MCF 10A (cell line): ENCODE data around the gene VPS35. TPM values are rescaled to one million over a fixed set of nuclear protein-coding genes. Genes with fewer than 3 reads are reported as not detected.
"Not testable (repeated sequence)": the region's sequence is repeated elsewhere in the genome, so short reads cannot be mapped to it uniquely, and the experiment has no call there.

ENCODE experiments used
- BruUV-seq: library from RNA; stranded (reverse); fragments of 400-500 nt; replicated peaks from 2 replicates; lab custom pipeline; 2021; lab: Mats Ljungman, UMichigan
- CTCF ChIA-PET: fragments of 300-600 bp; sonication (Branson Sonifier 250); formaldehyde crosslinking; extraction: SDS; loops from one replicate; lab custom pipeline; 2021; ENCODE audit warnings: antibody characterized with exemption, inconsistent platforms; lab: Yijun Ruan, JAX
- POLR2A ChIA-PET: fragments of 300-600, 350-650 bp; sonication (Branson Sonifier 250); formaldehyde crosslinking; extraction: SDS; loops from one replicate; lab custom pipeline; 2020; ENCODE audit warnings: antibody characterized with exemption, inconsistent platforms; lab: Yijun Ruan, JAX
- DNase-seq: peaks from one replicate; pipeline ENCODE4 v3.0.0-alpha.2; 2018; ENCODE audit not compliant: unreplicated experiment
- H3K27ac Mint-ChIP-seq: one replicate; pipeline ENCODE4 v1.8.0; 2022; ENCODE audit warnings: mild to moderate bottlenecking, low read depth, mixed read lengths; ENCODE audit not compliant: unreplicated experiment
- H3K27me3 Mint-ChIP-seq: one replicate; pipeline ENCODE4 v1.8.0; 2022; ENCODE audit warnings: mixed read lengths; ENCODE audit not compliant: insufficient read depth, unreplicated experiment
- H3K36me3 Mint-ChIP-seq: one replicate; pipeline ENCODE4 v1.8.0; 2022; ENCODE audit warnings: mild to moderate bottlenecking, moderate library complexity, mixed read lengths; ENCODE audit not compliant: insufficient read depth, unreplicated experiment
- H3K4me1 Mint-ChIP-seq: one replicate; pipeline ENCODE4 v1.8.0; 2022; ENCODE audit warnings: mixed read lengths; ENCODE audit not compliant: insufficient read depth, unreplicated experiment
- H3K4me3 Mint-ChIP-seq: one replicate; pipeline ENCODE4 v1.8.0; 2022; ENCODE audit warnings: mild to moderate bottlenecking, moderate library complexity, mixed read lengths; ENCODE audit not compliant: unreplicated experiment
- H3K9me3 Mint-ChIP-seq: one replicate; pipeline ENCODE4 v1.8.0; 2022; ENCODE audit warnings: mixed read lengths; ENCODE audit not compliant: unreplicated experiment
- intact Hi-C: fragments of 100-400 bp; cut with micrococcal nuclease; formaldehyde crosslinking; loops from 2 replicates; pipeline ENCODE4 v1.14.1; 2022
- total RNA-seq: library from RNA; stranded (reverse); gene quantifications from 2 replicates; pipeline ENCODE4 v1.2.3, GENCODE V29; 2022
- TF ChIP-seq, protein P1 (sequence below): fragments of 200-600 bp; IDR thresholded peaks from one replicate; pipeline ENCODE4 v1.8.0; 2022; ENCODE audit warnings: antibody characterized with exemption, mild to moderate bottlenecking; ENCODE audit not compliant: unreplicated experiment

VPS35 gene
- total RNA-seq, 1 experiment from 2014 or later = 68.7 TPM

DNA sequence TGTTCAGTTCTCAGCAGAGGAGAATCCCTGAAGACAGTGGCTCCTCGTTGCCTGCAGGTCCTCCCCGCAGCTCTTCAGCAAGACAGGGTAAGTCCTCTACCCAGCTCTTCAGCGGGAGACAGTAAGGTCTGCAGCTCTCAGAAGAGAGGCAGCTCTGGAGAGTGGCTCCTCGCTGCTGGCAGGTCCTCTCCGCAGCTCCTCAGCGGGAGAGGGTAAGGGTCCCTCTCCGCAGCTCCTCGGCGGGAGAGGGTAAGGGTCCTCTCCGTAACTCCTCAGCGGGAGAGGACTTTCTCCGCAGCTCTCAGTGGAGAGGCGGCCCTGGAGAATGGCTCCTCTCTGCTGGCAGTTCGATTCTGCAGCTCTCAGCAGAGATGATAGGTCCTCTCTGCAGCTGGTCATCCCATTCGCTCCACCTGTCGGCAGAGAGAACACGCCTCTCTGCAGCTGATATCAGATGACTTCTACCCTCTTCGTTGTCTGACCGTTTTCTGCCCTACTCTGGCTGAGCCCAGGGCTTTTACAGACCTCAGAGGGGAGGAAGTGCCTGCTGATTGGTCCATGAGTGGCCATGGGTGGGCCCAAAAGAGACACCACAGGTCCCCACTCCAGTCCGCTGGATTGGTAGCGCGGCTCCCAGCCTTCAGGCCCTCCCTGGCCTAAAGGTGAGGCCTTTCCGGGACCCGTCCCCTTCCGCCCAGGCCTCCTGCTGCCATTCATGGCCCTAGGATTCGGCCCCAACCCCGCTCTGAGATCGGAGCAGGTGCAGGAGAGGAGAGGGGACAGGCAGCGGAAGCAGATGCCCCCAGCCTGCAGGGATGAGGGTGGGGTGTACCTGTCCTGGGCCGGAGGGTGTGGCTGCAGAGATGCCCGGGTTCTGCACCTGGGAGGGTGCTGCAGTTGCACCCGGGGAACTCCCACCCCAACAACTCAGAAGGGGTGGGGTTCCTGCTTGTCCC is 55.9 kb downstream of the VPS35 start:
- H3K36me3 Mint-ChIP-seq = peaks cover 4% of the 10 kb centered on the region
- DNase-seq = no peak
- BruUV-seq = no TSS peak
- TF ChIP-seq, protein P1, sequence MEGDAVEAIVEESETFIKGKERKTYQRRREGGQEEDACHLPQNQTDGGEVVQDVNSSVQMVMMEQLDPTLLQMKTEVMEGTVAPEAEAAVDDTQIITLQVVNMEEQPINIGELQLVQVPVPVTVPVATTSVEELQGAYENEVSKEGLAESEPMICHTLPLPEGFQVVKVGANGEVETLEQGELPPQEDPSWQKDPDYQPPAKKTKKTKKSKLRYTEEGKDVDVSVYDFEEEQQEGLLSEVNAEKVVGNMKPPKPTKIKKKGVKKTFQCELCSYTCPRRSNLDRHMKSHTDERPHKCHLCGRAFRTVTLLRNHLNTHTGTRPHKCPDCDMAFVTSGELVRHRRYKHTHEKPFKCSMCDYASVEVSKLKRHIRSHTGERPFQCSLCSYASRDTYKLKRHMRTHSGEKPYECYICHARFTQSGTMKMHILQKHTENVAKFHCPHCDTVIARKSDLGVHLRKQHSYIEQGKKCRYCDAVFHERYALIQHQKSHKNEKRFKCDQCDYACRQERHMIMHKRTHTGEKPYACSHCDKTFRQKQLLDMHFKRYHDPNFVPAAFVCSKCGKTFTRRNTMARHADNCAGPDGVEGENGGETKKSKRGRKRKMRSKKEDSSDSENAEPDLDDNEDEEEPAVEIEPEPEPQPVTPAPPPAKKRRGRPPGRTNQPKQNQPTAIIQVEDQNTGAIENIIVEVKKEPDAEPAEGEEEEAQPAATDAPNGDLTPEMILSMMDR = no peak
- no peaks in the 10 kb centered on the region for H3K9me3 Mint-ChIP-seq
- H3K4me3 Mint-ChIP-seq = no peak overlapping the region
- intact Hi-C loops = no loop called here
- CTCF ChIA-PET = interaction anchor here (0.5 to 0.8 kb wide), 4 partner anchors 11 to 1989 kb away, joined by 3 read pairs; no protein-coding TSS in a partner anchor
- H3K27ac Mint-ChIP-seq = no peak overlapping the region
- POLR2A ChIA-PET = no interaction called here
- peaks cover 33% of the 10 kb centered on the region for H3K27me3 Mint-ChIP-seq
- peaks cover 11% of the 10 kb centered on the region for H3K4me1 Mint-ChIP-seq

DNA sequence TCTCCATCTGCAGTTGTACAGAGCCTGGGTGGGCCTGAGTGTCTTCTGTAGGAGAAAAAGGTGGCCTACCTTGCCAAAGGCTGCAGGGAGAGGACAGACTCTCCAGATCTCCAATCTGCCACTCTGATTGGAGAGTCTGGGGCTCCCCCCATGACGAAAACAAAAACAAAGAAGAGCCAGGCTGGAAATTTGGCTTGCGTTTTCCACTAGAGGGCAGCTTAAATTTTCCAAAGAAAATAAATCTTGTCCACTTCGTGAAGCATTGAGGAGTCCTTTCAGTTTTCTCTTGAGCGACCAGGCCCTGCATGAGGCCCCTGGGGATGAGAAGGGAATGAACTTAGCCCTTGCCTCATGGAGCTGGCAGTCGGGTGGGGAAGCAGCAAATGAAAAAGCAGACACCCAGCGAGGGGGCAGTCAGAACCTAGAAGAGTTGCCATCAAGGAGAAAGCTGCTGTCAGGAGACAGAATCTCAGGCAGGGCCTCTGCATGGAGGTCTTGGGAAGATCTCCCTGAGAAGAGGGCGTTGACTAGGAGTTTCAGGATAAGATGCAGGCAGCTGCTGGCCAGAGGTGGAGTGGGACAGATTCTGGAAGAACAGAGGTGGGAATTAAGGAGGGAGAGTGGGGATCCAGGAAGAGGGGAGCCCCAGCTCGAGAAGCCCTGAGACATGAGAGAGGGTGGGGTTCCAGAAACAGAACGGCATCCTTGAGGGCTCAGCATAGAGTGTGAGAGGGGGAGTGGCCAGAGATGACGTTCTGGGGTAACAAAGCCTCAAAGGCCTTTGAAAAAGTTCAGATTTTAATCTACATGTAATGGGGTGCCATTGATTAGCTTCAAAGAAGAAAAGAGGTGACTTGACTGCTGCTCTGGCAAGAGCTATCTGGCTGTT is 59.4 kb downstream of the VPS35 start:
- TF ChIP-seq, protein P1 = peak; percentile 50
- Mint-ChIP-seq H3K36me3 (peaks cover 4% of the 10 kb centered on the region), H3K4me1 (peaks cover 11% of the 10 kb centered on the region), H3K27me3 (peaks cover 6% of the 10 kb centered on the region), H3K4me3 (peak overlapping the region; percentile 22), H3K9me3 (no peaks in the 10 kb centered on the region), H3K27ac (peak overlapping the region; percentile 61)
- intact Hi-C loops = loop anchor here (2.0 kb wide), 1 partner anchor 59 kb away; the partner anchor contains the start of genes ORC6 and VPS35
- no TSS peak for BruUV-seq
- CTCF ChIA-PET = interaction anchor here (0.6 to 2.4 kb wide), 32 partner anchors 9 to 1546 kb away, joined by 3 to 19 read pairs (median 4); partner anchors contain the start of genes NETO2, ORC6 and SHCBP1
- peak; percentile 68 for DNase-seq
- POLR2A ChIA-PET = interaction anchor here (1.1 kb wide), 1 partner anchor 29 kb away, joined by 3 read pairs; no protein-coding TSS in a partner anchor

DNA sequence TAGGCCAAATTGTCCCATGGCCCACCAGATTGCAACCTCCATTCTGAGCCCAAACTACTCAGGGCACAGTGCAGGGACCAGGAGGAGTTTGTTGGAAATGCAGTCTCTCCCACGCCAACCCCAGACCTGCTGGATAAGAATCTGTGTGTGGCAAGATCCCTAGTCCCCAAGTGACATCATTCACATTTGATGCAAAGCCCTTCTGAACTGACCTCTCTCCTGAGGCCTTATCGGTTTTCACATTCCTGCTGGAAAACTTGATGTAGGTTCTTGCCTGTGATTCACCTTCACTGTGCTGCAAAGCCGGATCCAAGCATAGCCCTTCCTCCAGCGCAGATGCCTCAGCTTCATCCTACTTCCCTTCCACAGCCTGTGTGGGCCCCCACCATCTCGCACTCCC is 61.2 kb downstream of the VPS35 start:
- Mint-ChIP-seq H3K27ac (no peak overlapping the region), H3K4me1 (peaks cover 11% of the 10 kb centered on the region), H3K9me3 (no peaks in the 10 kb centered on the region), H3K36me3 (peaks cover 4% of the 10 kb centered on the region), H3K4me3 (no peak overlapping the region), H3K27me3 (no peaks in the 10 kb centered on the region)
- DNase-seq = no peak
- TF ChIP-seq, protein P1 = no peak
- ChIA-PET POLR2A (no interaction called here), CTCF (interaction anchor here (0.7 kb wide), 2 partner anchors 62 to 222 kb away, joined by 3 to 4 read pairs; partner anchors contain the start of gene ORC6)
- BruUV-seq = no TSS peak
- intact Hi-C loops = loop anchor here (2.0 kb wide), 1 partner anchor 61 kb away; the partner anchor contains the start of genes ORC6 and VPS35

DNA sequence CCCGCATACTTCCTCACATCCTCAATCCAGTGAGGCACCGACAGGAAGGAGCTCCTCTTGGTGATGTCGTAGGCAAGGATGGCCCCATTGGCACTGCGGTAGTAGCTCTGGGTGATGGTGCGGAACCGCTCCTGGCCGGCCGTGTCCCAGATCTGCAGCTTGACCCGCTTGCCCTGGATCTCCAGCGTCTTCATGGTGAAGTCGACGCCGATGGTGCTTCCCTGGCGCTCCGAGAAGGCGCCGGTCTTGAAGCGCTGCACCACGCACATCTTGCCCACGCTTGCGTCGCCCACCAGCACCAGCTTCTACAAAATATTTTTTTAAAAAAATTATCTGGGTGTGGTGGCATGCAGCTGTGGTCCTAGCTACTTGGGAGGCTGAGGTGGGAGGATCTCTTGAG is 62.3 kb downstream of the VPS35 start:
- intact Hi-C loops, H3K9me3 Mint-ChIP-seq, BruUV-seq, H3K27me3 Mint-ChIP-seq, POLR2A ChIA-PET, H3K27ac Mint-ChIP-seq, DNase-seq, H3K4me3 Mint-ChIP-seq, H3K36me3 Mint-ChIP-seq: not testable (repeated sequence)
- peaks cover 14% of the 10 kb centered on the region for H3K4me1 Mint-ChIP-seq
- CTCF ChIA-PET = interaction anchor here (0.6 kb wide), 1 partner anchor 18 kb away, joined by 3 read pairs; no protein-coding TSS in a partner anchor

DNA sequence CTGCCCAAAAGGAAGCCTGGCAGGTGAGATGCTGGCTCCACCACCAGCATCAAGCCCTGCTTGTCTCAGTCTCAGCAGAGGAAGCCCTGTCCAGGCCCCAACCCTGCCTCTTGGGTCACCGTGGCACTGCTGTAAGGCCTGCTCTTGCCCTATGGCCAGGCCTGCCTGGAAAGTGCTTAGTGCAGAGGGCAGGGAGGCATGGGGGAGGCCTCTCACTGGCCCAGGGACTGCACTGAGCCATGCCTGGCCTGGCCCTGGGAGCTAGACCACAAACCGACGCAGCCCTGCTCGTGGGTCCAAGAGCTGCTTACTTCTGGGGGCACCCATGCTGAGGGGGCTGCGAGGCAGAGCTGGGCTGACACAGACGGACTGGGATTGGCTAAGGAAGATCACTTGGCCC is 64.1 kb downstream of the VPS35 start:
- DNase-seq, H3K27me3 Mint-ChIP-seq, CTCF ChIA-PET, H3K27ac Mint-ChIP-seq, H3K9me3 Mint-ChIP-seq, POLR2A ChIA-PET, H3K4me3 Mint-ChIP-seq, intact Hi-C loops, BruUV-seq: not testable (repeated sequence)
- Mint-ChIP-seq H3K36me3 (peaks cover 11% of the 10 kb centered on the region), H3K4me1 (peaks cover 21% of the 10 kb centered on the region)

DNA sequence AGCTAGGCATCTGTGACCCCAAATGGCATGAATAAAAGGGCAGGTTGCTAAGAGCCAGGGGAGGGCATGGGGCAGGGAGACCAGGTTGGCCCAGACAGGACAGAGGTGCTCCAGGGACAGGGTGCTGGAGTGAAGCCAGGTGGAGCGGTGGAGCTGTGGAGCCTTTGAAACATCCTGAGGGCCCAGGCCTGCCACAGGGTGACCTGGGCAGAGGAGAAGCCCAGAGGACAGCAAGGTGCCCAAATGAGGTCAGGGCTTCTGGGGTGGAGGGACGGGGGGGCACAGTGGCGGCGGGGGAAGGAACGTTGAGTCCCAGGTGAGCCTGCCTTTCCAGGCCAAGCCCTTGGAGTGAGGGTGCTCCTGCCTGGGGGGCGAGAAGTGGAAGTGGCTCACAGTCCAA is 65.3 kb downstream of the VPS35 start:
- H3K4me3 Mint-ChIP-seq, H3K27ac Mint-ChIP-seq, POLR2A ChIA-PET, DNase-seq, H3K36me3 Mint-ChIP-seq, intact Hi-C loops, H3K27me3 Mint-ChIP-seq, CTCF ChIA-PET, H3K9me3 Mint-ChIP-seq, BruUV-seq: not testable (repeated sequence)
- peaks cover 17% of the 10 kb centered on the region for H3K4me1 Mint-ChIP-seq
